ENCODE data around the gene DLGAP4.

DLGAP4 gene

DNA sequence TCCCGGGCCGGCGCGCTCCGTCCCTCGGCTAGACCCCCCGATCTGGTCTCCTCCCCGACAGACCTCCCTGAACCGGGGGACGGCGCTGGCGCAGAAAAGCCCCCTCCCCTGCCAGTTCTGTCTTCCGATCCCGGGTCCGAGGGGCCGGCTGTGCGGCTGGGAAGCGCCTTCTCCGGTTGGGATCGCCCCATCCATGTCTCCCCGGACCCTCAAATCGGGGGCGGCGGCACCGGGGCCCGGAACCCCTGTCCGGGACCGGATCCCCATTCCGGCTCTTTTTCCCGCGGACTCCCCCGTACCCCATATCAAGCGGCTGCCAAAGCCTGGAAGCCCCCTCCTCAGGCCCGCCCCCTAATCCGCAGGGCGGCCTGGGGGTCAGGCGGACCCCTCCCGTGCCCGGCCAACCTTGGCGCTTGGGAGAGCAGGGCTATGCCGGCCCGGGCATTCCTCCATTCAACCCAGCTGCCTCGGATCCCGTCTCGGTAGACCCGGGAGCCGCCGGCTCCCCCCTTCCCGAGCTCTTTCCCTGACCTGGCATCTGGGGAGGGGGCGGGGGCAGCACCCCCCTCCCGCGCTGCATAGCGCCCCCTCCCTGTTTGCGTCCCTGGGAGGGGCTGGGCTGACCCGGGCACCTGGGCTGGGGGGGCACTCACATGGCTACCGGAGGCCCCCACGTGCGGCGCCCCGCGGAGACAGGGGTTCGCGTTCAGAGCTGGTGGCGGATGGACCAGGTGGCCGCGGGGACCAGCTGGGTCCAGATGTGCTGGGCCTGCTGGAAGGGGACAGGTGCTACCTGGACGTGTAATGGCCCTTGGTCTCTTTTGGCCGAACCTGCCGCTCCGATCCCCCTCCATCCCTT is 643 bp downstream of the DLGAP4 start:
- no peak for DNase-seq (ENCODE audit: low read depth in 2 of 2, low spot score in 1 of 2)

DNA sequence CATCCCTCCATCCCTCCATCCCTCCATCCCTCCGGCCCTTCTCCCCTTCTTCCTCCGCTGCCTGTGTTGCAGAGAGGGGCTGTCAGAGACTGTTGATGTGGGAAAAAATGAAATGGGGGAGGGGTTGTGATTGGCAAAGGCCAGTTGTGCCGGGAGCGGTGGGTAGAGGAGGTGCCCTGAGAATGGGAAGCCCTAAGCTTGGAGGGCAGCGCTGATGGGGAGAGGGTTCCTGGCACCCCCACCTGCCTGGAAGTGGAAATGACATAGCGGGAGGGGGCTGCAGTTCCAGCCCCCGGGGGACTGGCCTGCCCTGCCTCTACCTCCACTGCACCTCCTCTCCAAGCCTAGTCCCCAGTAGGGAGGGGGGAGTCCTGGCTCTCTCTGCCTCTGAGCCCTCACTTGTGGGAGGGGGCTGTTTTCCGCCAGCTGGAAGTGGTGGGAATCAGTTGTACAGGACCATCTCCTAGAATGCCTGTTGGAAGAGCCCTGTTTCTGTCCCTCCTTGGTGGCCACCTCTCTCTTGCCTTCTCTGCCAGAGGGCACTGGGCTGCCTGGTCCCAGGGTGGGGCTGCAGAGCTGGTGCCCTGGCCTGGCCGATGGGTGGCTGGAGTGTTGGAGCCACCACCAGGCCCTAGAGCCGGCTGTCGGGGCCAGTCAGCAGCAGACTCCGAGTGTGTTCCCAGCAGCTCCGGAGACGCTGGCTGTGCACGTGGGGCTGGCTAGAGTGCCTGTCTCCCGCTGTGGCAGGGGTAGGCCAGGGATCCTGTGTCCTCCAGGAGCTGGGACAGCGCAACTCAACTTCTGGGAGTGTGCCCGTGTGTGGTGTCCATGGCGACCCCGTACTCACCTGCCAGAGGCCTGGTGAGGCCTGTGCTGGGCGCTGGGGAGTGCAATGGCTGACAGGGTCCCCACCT is 1.5 kb downstream of the DLGAP4 start:
- no peak for DNase-seq (ENCODE audit: low read depth in 2 of 2, low spot score in 1 of 2)

GRCh38 chr20:36308353-36308752 is 2.2 kb downstream of the DLGAP4 start:
- DNase-seq (ENCODE audit: low read depth in 2 of 2, low spot score in 1 of 2): no peak

- no peak for DNase-seq (ENCODE audit: low read depth in 2 of 2, low spot score in 1 of 2)
Measured at GRCh38 chr20:36308986-36309385, 2.8 kb downstream of the DLGAP4 start.

GRCh38 chr20:36309643-36310042 is 3.5 kb downstream of the DLGAP4 start:
- DNase-seq (ENCODE audit: low read depth in 2 of 2, low spot score in 1 of 2): no peak

- no peak for DNase-seq (ENCODE audit: low read depth in 2 of 2, low spot score in 1 of 2)
Measured at GRCh38 chr20:36310215-36310981, 4.3 kb downstream of the DLGAP4 start.

DNA sequence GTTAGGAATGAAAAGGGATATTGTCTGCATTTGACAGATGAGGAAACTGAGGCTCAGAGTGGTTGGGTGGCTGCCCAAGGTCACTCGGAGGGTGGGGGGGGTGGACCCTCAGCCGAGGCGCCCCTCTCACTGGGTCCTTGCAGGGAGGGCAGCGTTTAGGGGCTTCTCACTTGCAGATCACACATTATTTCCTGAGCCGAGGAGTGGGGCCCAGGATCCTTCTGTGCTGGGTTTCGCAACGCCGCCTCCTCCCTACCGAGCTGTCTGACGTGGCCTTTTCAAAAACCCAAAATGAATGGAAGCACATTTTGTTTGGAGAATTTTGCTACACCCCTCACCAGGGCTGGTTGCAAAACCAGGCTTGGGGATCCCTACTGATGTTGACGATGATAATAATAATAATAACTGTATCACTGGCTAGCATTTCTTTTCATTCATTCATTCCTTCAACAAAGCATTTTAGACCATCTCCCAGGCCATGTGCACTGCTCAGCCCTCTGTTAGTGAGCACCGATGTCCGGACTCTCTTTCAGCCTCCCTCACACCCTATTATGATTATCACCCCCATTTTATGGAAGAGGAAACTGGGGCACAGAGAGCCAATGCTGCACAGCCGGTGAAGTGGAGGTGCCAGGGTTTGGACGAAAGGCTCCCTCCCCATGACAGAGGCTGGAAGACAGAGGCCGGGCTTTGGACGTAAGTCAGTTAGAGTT is 5.2 kb downstream of the DLGAP4 start:
- DNase-seq (ENCODE audit: low read depth in 2 of 2, low spot score in 1 of 2): no peak

DNA sequence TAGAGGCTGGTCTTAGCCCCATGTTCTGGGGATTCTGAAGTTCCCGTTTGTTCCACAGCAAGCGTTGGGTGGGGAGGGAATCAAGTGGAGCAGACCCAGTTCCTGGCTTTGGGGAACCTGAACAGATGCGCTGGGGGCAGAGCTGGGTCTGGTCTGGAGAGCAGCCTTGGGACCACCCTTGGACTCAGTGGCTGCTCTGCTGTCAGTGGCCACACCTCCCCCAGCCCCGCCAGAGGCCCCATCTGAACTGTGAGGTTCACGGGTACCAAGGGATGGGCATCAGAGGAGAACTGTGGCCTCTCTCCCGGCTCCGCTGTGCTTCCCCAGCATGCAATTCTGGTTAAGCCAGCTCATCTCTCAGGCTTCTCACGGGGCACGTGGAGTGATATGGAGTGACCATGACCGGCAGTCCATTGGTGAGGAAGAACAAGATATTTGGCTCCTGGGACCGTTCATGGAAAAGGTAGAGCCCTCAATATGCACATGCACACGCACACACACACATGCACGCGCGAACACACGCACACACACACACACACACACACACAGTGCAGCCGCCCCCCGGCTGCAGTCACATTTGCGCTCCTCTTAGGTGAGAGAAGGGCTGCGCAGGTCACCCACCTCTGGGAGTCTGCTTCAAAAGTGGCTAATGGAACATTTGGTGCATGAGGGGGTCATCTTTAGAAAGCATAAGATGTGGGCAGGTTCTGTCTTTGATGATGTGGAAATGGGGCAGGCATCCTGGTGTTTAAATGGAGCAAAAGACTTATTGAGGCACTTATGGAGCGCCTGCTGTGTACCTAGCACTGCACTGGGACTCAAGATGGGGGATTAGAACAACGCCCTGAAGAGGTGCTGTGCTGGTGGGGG is 6.0 kb downstream of the DLGAP4 start:
- DNase-seq (ENCODE audit: low read depth in 2 of 2, low spot score in 1 of 2): no peak

DNA sequence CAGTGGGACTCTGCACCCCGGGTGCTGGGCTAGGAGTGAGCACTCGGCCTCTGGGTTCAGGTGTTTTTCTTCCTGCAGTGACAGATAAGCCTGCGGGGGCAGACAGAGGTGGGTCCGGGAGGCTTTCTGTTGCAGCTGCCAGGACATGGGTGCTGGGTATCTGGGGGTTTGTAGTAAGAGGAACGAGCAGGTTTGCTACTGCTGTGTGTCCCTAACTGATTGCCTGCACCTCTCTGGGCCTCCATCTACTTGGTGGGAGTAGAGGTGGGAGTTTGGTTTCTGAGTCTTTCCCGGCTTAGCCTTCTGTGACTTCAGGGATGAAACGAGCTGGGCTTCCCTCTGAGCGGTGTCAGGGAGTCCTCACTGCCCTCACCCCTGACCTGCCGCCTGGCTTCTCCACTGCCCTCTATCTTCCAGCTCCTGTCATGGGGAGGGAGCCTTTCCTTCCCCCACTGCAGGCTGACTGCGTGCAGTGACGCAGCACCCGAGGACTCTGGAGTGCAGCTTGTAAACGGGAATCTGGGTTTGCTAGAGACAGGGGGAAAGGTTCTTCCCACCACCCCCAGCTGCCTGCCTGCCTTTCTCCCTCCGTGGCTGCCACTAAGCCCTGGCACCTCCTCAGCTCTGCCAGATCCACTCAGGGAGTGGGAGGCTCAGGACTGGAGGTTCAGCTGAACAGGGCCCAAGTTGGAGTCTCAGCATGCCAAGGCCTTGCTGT is 6.7 kb downstream of the DLGAP4 start:
- no peak for DNase-seq (ENCODE audit: low read depth in 2 of 2, low spot score in 1 of 2)

GRCh38 chr20:36313476-36313875 is 7.3 kb downstream of the DLGAP4 start:
- no peak for DNase-seq (ENCODE audit: low read depth in 2 of 2, low spot score in 1 of 2)

DNA sequence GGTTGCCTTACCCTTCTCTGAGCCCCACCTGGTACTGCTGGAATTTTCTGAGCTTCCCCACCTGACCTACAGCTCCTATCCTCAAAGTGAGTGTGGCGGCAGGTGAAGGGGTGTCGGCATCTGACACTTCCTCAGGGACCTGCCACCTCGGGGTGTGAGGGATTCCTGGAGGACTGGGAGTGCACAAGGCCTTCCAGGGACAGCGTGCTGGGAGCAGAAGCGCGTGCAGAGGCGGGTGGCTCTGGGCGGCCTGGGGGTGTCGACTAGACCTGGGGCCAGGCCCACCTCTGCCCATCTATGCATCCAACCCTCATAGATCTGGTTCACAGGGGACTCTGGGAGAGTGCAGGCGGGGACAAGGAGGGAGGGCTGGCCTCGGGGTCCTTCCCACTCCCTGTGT is 7.8 kb downstream of the DLGAP4 start:
- DNase-seq (ENCODE audit: low read depth in 2 of 2, low spot score in 1 of 2): no peak

GRCh38 chr20:36314734-36315544 is 8.8 kb downstream of the DLGAP4 start:
- DNase-seq (ENCODE audit: low read depth in 2 of 2, low spot score in 1 of 2): no peak

- DNase-seq (ENCODE audit: low read depth in 2 of 2, low spot score in 1 of 2): no peak
Measured at GRCh38 chr20:36315545-36316351, 9.6 kb downstream of the DLGAP4 start.

GRCh38 chr20:36317675-36318074 is 11.5 kb downstream of the DLGAP4 start:
- DNase-seq (ENCODE audit: low read depth in 2 of 2, low spot score in 1 of 2): no peak

- no peak for DNase-seq (ENCODE audit: low read depth in 2 of 2, low spot score in 1 of 2)
Measured at GRCh38 chr20:36318166-36318565, 12.0 kb downstream of the DLGAP4 start.

DNA sequence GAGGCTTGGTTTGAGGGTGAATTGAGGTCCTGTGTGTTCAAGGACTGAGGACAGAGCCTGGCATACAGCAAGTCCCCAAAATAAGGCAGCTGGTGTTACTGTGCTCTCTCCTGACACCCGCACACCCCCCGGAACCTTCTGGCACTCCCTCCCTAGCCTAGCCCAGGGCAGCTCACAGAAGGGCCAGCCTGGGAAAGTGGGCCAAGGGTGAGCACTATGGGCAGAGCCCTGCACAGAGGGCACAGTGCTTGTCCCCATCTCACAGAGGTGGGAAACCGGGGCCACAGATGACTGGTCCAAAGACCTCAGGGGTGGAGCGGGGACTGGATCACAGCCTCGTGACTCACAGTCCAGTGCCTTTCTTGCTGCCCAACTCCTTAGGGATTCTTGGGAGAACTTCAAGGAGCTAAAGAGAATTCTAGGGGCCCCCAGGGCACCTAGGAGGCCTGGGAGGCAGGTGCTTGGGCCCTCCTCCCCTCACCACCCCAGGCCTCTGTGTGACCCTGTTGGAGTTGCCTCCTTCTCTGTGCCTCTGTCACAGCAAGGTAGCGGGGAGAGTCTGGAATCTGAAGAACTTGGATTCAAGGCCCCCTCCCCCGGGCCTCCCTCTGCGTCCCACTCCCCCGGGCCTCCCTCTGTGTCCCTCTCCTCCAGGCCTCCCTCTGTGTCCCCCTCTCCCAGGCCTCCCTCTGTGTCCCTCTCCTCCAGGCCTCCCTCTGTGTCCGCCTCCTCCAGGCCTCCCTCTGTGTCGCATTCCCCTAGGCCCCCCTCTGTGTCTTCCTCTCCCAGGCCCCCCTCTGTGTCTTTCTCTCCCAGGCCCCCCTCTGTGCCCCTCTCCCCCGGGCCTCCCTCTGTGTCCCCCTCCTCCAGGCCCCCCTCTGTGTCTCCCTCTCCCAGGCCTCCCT is 13.5 kb downstream of the DLGAP4 start:
- DNase-seq (ENCODE audit: low read depth in 2 of 2, low spot score in 1 of 2): no peak

All from stimulated activated CD8-positive, alpha-beta memory T cell treated with anti-CD3 and anti-CD28 coated beads, Interleukin-4, amount 100 ng/mL, for 1 hour (primary cell).